ENCODE results near the gene INTU. TPM values are rescaled to one million over a fixed set of nuclear protein-coding genes. Genes with fewer than 3 reads are reported as not detected.
A peak's percentile ranks its signal among the peaks of the same experiment; 100 is the strongest.
"Not testable (repeated sequence)": the region's sequence is repeated elsewhere in the genome, so short reads cannot be mapped to it uniquely, and the experiment has no call there.

Gene INTU
- 1 to 10 TPM; 4.1 to 6.0 (median 4.8) TPM for total RNA-seq

DNA sequence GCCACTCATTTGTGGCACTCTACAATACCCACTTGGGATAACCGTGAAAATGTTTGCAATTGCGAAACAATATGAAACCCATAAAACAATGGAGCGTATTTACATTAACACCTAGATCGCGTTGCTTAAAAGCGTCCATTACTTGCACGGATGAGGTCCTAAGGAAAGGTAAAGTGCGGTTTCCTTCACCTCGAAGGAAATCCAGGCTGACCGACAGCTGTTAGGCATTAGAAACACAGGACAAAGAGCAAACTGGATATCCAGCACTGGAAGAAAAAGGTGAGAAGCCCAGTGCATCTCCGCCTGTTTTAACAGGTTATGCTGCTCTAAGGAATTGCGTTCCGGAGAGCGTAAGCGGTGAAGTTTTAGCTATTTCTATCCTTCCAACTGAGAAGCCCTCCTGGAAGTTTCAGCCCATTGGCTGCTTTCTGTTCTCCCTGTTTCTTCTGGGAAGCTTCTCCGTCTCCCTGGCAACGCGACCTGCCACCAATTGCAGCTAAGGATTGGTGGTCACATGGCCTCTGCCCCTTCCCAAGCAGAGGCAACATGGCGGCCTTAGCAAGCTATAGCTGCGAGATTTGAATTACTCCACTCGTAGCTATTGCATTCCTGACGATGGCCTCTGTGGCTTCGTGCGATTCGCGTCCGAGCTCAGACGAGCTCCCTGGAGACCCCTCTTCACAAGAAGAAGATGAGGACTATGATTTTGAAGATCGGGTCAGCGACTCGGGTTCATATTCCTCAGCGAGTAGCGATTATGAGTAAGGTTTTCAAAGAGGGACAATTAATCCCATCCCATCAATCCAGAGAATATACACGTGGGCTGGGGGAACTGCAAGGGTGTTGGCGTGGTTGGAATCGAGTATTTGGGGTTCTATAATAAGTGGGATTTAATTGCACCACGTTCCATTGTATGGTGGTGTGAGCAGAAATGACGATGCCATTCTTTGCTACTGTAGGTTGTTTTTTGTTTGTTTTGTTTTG, at the start of gene INTU:
INTU (plus strand) TSS at position 538 of the 984 bp plus-strand sequence; CDS start at position 616, 78 bp downstream.
- intact Hi-C loops (cut with DNase I; ENCODE audit: low total_unique reads) (no loop called here), in situ Hi-C loops (cut with MboI; ENCODE audit: low pct_ligation_motif_present in 1 of 4, low pct_unique_long_range_greater_than_20kb in 1 of 4, low sequenced_read_pairs in 3 of 4) (no loop called here)
- peak; percentile 92 for DNase-seq
- TF ChIP-seq POLR2A (IDR thresholded peaks at IDR 0.05) (no peak), POLR2AphosphoS5 (IDR thresholded peaks at IDR 0.05) (peak in 2 of 3 donors; percentile 7 to 11)
- peaks cover 0 to 15% (median 0%) of the 10 kb centered on the region in 4 donors for H3K4me1 ChIP-seq
- 0 to 8% methylated on average over 15 to 38 of the region's 38 CpGs for WGBS, 2 donors (ENCODE audit: low coverage in 1 of 2)
- no peaks in the 10 kb centered on the region for H3K36me3 ChIP-seq
- H3K9me3 ChIP-seq, result no peaks in the 10 kb centered on the region
- H3K27me3 ChIP-seq, result no peaks in the 10 kb centered on the region
- peak within 1 kb of the TSS; percentile 52 to 71 (median 62) for H3K27ac ChIP-seq
- H3K4me3 ChIP-seq, result peak within 1 kb of the TSS; percentile 45 to 75 (median 54)

DNA sequence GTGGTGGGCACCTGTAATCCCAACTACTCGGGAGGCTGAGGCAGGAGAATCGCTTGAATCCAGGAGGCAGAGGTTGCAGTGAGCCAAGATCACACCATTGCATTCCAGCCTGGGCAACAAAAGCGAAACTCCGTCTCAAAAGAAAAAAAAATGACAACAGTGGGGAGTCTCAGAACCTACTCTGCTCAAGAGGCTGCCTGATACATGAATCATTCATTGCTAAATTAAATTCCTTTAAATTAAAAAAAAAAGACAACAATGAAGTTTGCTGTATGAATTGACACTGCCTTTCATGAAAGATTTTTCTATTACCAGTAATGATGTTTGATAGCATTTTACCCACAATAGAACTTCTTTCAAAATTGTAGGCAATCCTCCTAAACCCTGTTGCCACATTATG, 46.3 kb upstream of the INTU start:
- intact Hi-C loops (cut with DNase I; ENCODE audit: low total_unique reads), result loop anchor here (5.0 kb wide), 1 partner anchor 1899 kb away; no protein-coding TSS in a partner anchor
- 80 to 82% methylated on average over 1 to 4 of the region's 4 CpGs for WGBS, 2 donors (ENCODE audit: low coverage in 1 of 2)
- H3K4me3 ChIP-seq; H3K4me1 ChIP-seq; in situ Hi-C loops (cut with MboI; ENCODE audit: low pct_ligation_motif_present in 1 of 4, low pct_unique_long_range_greater_than_20kb in 1 of 4, low sequenced_read_pairs in 3 of 4); DNase-seq; H3K36me3 ChIP-seq; H3K9me3 ChIP-seq; H3K27ac ChIP-seq; H3K27me3 ChIP-seq: not testable (repeated sequence)

DNA sequence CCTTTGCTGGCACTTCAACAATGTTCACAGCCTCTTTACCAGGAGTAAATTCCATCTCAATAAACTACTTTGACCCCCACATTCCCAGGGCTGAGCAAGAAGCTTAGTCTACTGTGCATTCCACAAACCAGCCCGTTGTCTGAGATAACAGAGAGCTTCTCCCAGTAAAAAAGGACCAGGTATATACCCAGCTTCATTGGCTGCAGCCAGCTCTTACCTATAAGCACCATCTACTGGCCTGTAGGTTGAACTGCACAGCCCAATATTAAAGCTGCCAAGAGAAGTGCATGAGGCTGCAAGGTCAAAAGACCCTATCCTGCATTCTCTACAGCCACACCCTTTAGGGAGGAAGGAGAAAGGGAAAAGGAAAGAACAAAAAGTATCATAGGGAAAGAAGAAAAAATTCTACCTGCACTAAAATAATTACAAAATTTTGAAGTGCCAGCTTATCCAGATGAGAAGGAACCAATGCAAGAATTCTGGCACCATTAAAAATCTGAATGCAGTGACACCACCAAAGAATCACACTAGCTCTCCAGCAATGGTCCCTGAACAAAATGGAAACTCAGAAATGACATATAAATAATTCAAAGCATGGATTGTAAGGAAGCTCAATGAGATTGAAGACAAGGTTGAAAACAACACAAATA, 45.7 kb upstream of the INTU start:
- H3K4me3 ChIP-seq, result no peak overlapping the region
- WGBS, 2 donors (ENCODE audit: low coverage in 1 of 2), result 0% methylated on average over 1 of the region's 1 CpG; no CpG with 5 or more reads in 1 of the 2 donors

DNA sequence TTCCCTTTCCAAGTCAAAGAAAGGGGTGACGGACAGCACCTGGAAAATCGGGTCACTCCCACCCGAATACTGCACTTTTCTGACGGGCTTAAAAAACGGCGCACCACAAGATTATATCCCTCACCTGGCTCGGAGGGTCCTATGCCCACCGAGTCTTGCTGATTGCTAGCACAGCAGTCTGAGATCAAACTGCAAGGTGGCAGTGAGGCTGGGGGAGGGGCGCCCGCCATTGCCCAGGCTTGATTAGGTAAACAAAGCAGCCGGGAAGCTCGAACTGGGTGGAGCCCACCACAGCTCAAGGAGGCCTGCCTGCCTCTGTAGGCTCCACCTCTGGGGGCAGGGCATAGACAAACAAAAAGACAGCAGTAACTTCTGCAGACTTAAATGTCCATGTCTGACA, 43.6 kb upstream of the INTU start:
- H3K9me3 ChIP-seq; H3K36me3 ChIP-seq; H3K4me1 ChIP-seq; DNase-seq; in situ Hi-C loops (cut with MboI; ENCODE audit: low pct_ligation_motif_present in 1 of 4, low pct_unique_long_range_greater_than_20kb in 1 of 4, low sequenced_read_pairs in 3 of 4); H3K4me3 ChIP-seq; H3K27me3 ChIP-seq; H3K27ac ChIP-seq: not testable (repeated sequence)
- WGBS, 2 donors (ENCODE audit: low coverage in 1 of 2), result 74 to 93% methylated on average over 3 to 12 of the region's 12 CpGs
- intact Hi-C loops (cut with DNase I; ENCODE audit: low total_unique reads), result loop anchor here (5.0 kb wide), 1 partner anchor 1902 kb away; no protein-coding TSS in a partner anchor

More for the DNA sequence above, 45.7 kb upstream of the INTU start:
- Histone ChIP-seq H3K4me1 (no peaks in the 10 kb centered on the region), H3K27me3 (no peaks in the 10 kb centered on the region), H3K36me3 (no peaks in the 10 kb centered on the region), H3K27ac (no peak overlapping the region), H3K9me3 (no peaks in the 10 kb centered on the region)
- in situ Hi-C loops (cut with MboI; ENCODE audit: low pct_ligation_motif_present in 1 of 4, low pct_unique_long_range_greater_than_20kb in 1 of 4, low sequenced_read_pairs in 3 of 4) (no loop called here), intact Hi-C loops (cut with DNase I; ENCODE audit: low total_unique reads) (loop anchor here (5.0 kb wide), 1 partner anchor 1900 kb away; no protein-coding TSS in a partner anchor)
- TF ChIP-seq POLR2AphosphoS5 (IDR thresholded peaks at IDR 0.05), result no peak
- TF ChIP-seq, protein P1, sequence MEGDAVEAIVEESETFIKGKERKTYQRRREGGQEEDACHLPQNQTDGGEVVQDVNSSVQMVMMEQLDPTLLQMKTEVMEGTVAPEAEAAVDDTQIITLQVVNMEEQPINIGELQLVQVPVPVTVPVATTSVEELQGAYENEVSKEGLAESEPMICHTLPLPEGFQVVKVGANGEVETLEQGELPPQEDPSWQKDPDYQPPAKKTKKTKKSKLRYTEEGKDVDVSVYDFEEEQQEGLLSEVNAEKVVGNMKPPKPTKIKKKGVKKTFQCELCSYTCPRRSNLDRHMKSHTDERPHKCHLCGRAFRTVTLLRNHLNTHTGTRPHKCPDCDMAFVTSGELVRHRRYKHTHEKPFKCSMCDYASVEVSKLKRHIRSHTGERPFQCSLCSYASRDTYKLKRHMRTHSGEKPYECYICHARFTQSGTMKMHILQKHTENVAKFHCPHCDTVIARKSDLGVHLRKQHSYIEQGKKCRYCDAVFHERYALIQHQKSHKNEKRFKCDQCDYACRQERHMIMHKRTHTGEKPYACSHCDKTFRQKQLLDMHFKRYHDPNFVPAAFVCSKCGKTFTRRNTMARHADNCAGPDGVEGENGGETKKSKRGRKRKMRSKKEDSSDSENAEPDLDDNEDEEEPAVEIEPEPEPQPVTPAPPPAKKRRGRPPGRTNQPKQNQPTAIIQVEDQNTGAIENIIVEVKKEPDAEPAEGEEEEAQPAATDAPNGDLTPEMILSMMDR (IDR thresholded peaks at IDR 0.05), result peak; percentile 34 to 59 (median 52)
- TF ChIP-seq EP300 (IDR thresholded peaks at IDR 0.05; ENCODE audit: low read depth), result no peak
- no peak for TF ChIP-seq POLR2A (IDR thresholded peaks at IDR 0.05)
- DNase-seq, result no peak

DNA sequence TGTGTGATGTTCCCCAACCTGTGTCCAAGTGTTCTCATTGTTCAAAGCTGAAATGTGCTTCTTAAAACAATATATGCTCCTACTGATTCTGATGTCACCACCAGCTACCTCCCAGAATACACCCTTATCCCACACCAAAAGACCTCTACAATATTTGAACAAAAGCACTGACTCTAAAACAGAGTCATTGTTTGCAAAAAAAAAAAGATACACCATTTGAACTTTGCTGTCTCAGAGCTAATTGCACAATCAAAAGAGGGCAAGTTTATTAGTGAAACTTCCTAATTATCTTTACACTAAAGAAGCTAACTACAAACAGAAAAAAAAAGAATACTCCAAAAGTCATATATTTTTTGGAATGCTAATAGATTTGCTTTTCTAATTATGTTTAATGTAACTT, 34.1 kb upstream of the INTU start:
- TF ChIP-seq POLR2A (IDR thresholded peaks at IDR 0.05), result no peak
- no peak for TF ChIP-seq EP300 (IDR thresholded peaks at IDR 0.05; ENCODE audit: low read depth)
- TF ChIP-seq POLR2AphosphoS5 (IDR thresholded peaks at IDR 0.05), result no peak
- TF ChIP-seq, protein P1 (IDR thresholded peaks at IDR 0.05), result no peak
- H3K9me3 ChIP-seq, result no peaks in the 10 kb centered on the region
- in situ Hi-C loops (cut with MboI; ENCODE audit: low pct_ligation_motif_present in 1 of 4, low pct_unique_long_range_greater_than_20kb in 1 of 4, low sequenced_read_pairs in 3 of 4), result no loop called here
- intact Hi-C loops (cut with DNase I; ENCODE audit: low total_unique reads), result no loop called here
- DNase-seq, result no peak
- H3K27ac ChIP-seq, result no peak overlapping the region
- no peaks in the 10 kb centered on the region for H3K36me3 ChIP-seq
- no peaks in the 10 kb centered on the region for H3K27me3 ChIP-seq
- H3K4me1 ChIP-seq, result no peaks in the 10 kb centered on the region
- no peak overlapping the region for H3K4me3 ChIP-seq
